Measurements from ENCODE around the gene CHAD.

- no peak for TF ChIP-seq CTCF (CRISPR knock-in tag; IDR thresholded peaks at IDR 0.05)
- TF ChIP-seq E2F1 (CRISPR knock-in tag; IDR thresholded peaks at IDR 0.05): no peak
- TF ChIP-seq EP300 (IDR thresholded peaks at IDR 0.05; ENCODE audit: low read depth in 2 of 2, low read length in 2 of 2): no peak
- TF ChIP-seq EP300 (CRISPR knock-in tag; IDR thresholded peaks at IDR 0.05; ENCODE audit: borderline replicate concordance): no peak
- no peak for TF ChIP-seq MZF1 (CRISPR knock-in tag; IDR thresholded peaks at IDR 0.05; ENCODE audit: borderline replicate concordance)
- no peak for TF ChIP-seq EZH2 (conservative IDR thresholded peaks at IDR 0.05; ENCODE audit: low read depth, low read length)
- no peak for TF ChIP-seq POLR2A (IDR thresholded peaks at IDR 0.05; ENCODE audit: insufficient read depth in 1 of 2, low read depth in 2 of 2, low read length in 2 of 2)
- TF ChIP-seq RAD21 (CRISPR knock-in tag; IDR thresholded peaks at IDR 0.05): no peak
- TF ChIP-seq ATF1 (CRISPR knock-in tag; IDR thresholded peaks at IDR 0.05): no peak
- no peak for TF ChIP-seq RFX5 (IDR thresholded peaks at IDR 0.05; ENCODE audit: low read depth, low read length)
- no peak for TF ChIP-seq SRF (IDR thresholded peaks at IDR 0.05; ENCODE audit: low read depth, low read length)
These were observed 1.7 kb upstream of the CHAD start for GRCh38 chr17:50470426-50470825.
